Astrocyte of the hippocampus (primary cell): ENCODE data around the gene CDH13.
A peak's percentile ranks its signal among the peaks of the same experiment; 100 is the strongest.

Source experiments
- DNase-seq: peaks from one replicate; pipeline ENCODE4 v3.0.0; 2011; ENCODE audit warnings: low read depth, low spot score

The CDH13 gene

DNA sequence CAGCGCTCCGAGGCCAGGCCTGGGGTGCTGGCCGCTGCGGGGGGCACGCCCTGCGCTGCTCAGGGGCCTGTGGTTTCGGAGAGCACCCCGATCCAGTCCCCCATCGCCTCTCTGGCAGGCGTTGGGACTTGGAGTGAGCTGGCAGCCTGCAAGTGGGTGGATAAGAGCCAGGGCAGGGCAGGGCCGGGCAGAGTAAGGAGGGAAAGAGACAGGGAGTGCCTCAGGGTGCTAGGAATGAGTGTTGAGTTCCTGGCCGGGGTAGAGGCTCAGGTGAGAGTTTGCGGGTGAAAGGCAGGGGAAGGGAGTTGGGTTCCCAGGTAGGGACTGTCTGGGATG, 1.3 kb downstream of the CDH13 start:
- DNase-seq = peak; percentile 49

DNA sequence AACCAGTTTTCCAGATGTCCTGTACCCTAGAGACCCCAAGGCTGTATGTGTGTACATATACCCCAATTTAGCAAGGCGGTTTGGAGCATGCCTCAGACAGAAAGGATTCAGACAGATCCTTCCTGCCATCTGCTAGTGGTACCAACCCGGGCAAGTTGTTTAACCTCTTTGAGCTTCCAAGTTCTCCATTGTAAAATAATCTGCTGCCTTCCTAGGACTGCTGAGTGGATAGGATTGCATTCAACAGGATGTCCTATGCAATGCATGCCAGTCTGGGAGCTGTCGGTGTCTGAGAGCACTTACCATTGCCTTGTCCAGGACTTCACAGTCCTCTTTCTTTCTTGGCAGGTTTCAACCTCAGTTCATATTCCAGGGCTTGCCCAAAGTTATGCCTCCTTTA, 1.9 kb downstream of the CDH13 start:
- no peak for DNase-seq

DNA sequence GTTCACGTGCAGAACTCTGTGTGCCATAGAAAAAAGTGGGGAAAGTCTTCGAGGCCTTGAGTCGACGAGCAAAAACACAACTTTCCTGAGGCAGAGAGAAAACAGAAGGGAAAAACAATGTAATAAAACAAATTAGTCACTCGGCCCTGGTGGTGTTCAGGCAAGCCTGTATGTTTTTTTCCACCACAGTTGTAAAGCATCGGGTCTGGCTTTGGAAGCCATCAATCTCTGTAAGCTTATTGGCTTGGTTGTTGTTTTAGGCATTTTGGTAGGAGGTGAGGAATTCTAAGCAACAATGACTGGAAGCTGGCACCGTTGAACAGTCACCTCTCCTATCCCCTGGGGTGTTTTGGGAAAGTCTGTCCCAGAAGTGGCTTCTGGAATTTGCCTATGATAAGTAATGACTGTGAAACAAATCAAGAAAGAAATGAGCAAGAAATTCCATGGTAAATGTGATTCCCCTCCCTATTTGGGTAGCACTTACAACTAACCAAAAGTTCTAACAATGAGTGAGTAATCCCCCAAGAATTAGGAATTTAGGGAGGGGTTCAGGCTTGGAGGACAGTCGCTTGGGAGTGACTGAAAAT, 2.8 kb downstream of the CDH13 start:
- peak; percentile 85 for DNase-seq

DNA sequence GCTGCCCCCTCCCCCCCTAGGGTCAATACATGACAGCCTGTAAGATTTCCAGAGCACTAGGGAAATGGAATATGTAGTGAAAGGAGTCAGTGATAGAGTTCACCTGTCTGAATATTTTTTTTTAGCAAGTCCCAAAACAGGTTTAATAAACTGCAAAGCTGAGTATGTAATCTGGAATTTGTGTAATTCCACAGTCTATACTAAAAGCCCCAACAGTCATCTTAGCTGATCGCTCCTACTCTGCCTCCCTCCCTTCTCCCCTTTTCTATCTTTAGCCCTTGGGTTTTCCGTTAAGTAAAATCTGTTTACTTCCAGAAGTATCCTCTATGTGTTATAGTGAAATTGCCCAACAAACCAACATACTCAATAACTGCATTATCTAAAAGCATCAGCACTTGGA, 3.5 kb downstream of the CDH13 start:
- peak; percentile 43 for DNase-seq

DNA sequence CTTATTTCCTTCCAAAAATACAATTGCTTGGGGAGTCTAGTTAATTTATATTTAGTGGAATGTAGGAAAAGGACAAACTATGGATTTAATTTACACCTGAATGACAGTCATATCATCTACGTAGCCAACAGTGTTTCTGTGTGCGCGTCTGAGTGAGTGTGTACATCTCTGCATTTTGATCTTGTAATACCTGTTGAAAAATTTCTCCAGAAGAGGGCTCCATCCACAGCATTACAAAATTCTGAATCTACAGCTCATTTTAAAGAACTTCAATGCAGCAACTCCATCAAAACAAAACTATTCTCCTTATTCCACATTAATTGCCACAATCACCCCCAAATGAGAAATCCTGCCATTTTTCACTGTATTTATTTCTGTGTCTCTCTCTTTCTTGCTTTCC, 3.9 kb downstream of the CDH13 start:
- peak; percentile 35 for DNase-seq

DNA sequence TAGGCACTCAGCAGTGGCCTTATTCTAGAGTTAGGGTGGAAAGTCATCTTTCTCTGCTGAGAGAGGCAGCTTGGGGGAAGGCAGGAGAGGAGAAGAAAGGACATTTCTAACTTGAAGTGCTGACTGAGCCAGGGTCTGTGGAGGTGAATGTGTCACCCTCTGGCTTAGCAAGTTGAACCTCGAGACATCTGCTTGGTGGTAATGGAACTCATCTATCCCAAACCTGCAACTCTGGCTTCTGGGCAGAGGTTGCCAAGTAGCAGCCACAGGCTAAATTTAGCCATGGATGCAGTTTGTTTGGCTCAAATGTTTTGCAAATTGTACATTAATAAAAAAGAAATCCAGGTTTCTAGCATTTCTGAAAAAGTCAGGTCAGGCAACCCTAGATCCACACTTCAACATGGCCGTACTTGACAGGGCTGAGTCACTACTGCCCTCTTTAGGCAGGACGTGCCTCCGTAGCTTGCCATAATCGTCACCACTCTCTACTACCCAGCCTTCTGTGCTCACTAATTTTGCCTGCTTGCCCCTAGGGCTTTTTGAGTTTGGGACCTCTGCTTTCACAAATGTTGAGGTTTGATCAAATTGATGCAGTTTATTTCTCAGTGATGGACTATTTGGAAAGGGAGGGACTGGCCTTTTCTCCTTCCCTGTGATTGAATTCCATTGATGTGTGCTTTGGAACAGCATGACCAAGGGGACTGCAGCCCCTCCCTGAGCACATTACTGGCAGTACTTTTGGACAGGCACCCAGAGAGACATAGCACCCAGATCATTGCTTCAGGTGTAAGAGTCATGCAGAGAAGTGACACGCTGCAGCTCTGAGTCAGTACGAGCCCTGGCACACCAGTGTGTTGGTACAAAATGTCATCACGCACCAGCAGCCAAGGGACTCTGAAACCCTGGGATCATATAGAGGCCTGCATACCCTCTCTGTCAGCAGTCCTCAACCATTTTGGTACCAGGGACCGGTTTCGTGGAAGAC, 5.2 kb downstream of the CDH13 start:
- no peak for DNase-seq

DNA sequence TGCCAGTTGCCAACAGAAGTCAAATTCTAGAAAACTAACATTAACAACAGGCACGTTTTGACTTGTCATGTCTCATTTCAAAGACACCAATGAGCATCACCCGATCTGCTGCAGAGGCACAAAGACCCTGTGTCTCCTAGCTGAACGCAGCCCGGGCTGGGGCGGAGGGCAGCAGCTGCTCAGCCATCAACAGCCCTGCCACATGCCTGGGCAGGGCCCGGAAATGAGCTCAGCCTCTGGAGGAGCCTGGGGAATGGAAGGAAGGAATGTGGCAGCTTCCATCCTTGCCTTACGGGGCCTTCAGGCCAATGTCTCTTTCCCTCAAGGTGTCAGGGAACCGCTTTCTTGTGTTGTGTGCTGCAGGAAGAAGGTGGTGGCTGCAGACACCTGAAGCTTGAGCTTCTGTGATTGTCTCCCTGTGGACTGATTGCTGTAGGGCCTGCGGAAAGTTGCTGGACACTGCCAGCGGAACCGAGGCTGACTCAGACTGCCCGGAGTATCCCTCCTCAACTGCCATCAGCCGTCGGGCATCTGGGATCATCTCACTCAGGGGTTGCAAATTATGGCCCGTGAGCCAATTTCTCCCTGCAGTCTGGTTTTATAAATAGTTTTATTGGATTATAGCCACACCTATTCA, 7.3 kb downstream of the CDH13 start:
- DNase-seq = peak; percentile 39

DNA sequence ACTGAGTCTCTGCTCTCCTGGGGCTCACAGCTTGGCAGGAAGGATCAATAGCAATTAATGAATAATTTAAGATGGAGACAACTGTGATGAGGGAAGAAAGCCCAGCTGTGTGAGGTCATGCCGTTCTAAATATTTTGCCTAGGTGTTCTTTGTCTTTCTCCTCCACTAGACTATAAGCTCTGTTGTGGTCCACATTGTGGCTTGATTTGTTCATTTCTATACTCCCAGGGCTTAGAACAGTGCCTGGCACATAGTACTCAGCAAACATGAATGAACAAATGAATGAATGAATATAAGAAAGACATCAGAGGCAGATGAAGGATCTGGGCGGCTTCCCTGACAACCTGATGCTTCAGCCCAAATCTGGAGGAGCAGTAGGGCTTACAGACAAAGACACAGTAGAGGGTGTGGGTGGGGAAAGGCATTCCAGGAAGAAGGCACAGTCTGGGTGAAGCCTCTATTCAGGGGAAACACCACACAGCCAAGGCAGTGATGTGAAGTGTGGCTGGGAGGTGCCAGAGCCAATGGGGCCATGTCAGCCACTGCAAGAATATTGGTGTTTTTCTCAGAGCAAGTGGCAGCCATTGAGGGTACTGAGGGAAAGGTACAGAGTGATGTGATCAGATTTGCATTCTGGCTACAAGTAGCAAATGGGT, 8.3 kb downstream of the CDH13 start:
- DNase-seq = no peak

DNA sequence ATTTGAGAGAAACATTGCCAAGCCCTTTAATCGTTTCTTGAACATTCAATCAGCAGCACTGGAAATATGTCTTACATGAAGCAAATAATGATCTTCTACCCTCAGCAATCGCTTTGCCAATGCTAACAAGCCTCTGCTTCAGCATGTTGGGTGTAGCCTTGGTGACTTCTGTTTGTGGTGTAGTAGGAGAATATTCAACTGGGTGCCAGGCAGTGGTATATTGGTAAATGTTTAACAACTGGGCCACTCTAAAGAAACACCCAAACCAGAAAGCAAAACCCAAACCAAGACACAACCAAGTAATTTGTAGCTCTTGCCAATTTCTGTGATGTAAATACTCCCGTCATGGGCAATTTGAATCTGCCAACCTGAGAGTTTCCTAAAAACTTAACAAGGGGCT, 9.7 kb downstream of the CDH13 start:
- DNase-seq = no peak

DNA sequence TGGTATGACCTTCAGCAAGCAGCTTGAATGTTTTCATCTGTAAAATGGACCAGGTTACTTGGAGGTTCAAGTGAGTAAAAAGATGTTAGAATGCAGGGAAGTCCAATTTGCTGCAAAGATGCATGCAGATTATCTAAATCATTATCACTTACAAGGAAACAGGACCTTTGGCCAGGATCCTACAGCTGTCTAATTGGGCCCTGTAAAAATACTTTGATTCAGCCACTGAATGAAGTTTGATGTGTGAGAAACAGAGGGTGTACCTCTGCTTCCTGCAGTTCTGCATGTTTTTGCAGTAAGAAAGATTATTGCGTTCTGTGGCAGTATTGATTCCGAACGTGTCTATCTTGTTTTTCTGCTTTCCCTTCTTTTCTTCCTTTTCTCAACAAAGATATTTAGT, 10.2 kb downstream of the CDH13 start:
- DNase-seq = no peak

DNA sequence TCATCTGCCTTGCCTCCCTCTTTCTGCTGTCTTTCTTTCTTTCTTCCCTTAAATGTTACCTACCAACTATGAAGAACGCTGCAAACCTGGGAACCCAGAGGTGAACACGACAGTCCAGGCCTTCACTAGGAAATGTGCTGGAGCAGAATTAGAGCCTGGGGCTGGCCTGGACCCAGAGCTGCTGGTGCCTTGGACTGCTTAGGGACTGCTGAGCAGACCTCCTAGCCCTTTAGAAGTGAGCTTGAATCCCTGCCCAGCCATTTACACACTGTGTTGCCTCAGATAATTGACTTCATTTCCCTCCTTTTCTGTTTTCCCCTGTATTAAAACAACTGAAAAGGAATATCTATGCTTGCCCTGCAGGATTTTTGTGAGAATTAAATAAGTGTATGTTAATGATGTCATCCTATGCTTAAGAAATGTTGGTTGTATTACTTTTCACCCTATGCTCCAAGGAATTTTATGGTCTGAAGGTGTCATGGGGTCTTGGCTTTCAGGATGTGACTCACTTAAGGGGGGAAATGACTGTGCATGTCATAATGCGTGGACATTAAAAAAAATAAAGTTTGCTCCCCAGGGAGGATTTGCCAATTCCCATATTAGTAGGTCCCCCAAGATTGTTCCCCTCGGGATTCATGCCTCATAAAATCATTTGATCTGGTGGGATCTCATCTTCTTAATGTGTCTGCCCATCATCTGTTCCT, 11.5 kb downstream of the CDH13 start:
- no peak for DNase-seq

DNA sequence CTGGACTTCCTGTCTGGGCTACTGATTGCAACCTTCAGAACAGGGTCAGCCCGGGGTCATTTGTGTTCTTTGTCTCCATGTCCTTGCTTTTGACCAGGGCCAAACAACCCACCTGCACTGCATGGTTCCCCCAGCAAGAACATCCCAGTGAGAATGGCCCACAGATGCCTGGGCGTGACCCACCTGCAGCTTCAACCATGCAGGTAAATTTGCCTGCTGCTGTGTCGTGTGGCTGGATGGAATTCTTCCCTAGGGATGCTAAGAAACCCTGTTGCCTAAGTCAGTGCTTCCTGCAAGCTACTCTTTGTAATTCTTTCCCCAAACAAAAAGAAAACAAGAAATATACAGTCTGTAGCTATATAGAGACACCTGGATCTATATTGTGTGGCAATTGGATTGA, 12.5 kb downstream of the CDH13 start:
- DNase-seq = no peak

DNA sequence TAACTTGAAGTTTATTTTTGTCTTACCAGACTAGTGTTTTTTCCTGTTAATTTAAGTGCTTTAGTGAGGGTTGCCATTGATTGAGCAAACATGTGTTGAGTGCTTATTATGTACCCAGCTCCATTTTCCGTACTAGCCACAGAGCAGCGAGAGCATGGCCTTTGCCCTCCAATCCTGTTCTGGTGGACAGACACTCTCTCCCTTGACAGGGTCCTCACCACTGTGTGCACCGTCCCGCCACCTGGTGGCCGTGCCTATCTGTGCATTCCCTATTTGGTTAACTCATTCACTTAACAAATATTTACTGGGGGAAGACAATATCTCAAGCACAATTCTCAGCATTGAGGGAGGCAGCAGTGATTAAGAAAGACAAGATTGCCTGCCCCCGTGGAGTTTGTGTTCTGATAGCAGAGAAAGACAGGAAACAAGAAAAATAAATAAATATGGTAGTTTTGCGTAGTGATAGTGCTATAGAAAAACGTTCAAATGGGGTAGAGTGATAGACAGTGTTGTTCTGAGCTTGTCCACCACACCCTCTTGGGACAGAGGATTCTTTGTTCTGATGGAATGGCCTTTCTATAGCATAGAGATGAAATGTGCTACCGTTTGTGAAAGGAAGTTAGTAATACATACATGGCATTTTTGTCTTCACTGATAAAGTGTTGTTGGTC, 13.0 kb downstream of the CDH13 start:
- DNase-seq = peak; percentile 67

DNA sequence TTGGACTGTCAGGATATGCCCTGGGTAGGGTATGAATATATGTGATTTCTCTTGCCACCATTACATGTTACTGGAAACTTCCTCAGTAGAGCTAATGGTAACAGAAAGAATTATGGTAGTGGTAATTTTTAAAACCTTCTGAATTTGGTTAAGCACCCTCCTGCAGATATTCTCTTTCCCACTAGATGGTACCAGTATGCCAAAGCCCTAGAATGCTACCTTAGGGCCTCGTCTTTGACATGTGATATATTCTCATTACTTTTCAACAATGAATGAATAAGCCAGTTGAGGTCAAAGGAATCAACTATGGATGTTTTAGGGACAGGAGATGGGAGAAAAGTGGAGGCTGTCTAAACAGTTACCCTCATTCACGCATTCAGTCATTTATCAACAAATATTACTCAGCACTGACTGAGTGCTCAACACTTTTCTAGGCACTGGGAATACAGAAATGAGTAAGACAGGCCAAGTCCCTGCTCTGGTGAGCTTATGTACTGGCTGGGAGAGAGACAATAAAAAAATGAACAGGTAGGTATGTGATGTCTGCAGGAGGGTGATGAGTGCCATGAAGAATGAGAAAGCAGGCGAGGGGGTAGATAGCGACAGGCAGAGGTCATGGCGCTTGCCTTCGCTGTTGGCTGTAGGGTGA, 14.7 kb downstream of the CDH13 start:
- DNase-seq = peak; percentile 45

DNA sequence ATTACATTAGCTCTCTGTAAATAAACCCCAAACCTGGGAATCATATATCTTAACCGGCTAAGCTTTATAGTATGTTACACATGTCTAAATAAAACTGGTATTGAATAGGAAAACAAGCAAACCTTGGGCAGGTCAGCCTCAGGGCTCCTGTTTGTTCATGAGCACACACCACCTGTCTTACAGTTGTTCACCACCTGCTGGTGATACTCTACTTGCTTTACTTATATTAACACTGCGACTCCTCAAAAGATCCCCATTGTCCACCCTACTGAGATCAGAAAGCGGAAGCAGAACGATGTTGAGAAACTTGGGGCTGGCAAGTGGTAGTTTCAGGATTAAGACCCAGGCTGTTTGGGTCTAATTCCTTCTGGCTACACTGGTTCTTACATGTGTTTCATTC, 16.4 kb downstream of the CDH13 start:
- DNase-seq = no peak

DNA sequence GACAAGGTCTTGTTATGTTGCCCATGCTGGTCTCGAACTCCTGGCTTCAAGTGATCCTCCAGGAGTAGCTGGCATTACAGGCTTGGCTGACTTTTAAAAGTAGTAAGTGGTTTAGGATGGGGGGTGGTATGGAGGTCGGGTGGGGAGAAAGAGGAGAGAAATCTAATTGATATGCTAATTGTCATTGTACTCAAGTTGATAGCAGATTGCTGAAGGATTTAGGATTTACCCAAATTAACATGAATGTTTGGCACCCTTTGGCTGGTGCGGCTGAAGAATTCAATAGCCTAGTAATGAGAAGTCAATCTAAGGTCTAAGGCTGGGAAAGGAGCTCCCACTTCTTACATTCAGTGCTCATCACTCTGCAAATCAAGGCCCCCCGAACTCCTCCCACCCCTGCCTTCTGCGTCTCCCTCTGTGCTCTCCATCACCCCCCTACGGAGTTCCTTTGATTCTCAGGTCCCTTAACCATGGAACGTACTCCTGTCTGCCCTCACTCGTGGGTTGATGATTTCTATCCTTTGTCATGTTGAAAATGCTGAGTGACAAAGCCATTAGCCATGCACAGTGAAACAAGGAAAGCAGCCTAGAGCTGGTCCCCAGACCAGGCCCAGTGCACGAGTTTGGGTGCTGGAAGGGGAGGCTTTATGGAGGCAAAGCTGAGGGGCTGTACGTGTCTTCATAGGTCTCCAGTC, 17.3 kb downstream of the CDH13 start:
- DNase-seq = peak; percentile 28

DNA sequence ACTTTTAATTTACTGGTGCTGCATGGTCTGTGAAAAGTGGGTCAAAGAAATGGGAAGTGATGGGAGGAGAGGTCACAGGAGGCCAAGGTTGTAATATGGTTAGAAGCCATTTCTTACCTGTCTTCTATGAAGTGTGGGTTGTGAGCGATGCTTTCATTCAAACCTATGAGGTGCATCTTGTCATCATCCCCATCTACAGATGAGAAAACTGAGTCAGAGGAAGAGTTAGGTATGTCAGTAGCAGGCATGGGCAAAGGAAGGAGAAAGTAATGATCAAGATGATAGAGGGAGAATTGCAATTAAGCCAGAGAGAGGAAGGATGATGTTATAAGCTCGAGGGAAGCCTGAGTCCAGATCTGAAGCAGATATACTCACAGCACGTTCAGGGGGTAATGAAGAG, 19.7 kb downstream of the CDH13 start:
- DNase-seq = no peak

DNA sequence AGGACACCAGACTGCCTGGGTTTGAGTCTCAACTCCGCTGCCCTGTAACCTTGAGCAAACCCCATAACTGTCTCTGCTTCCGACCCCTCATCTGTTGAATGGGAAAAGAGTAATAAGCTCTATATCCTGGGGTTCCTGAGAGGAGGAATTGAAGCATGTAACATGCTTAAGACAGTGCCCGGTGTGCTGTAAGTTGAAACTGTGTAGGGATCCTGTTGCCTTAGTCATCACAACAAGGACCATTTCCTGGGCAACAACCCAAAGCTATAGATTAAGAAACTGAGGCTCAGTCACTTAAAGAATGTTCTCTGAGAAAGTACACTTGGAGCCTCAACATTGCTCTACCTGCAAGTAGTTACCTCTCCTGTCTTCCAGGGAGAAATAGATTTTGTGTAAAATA, 23.0 kb downstream of the CDH13 start:
- DNase-seq = no peak

DNA sequence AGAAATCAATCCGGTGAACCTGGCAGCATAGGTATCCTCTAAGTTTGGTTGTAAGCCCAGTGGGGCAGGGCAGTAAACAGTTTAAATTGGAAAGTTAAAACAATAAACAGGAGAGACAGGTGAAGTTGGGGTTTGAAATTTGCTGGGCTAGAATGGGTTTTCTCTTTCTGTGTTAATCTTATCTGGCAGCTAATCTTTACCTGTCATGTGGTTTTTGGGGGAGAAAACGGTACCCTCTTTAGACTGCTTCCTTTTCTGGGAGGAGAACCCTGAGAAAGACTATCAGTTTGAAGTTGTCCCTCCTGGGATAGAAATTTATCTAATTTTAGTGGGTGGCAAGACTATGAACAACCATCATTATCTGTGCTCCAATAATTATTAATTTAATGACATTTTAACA, 24.0 kb downstream of the CDH13 start:
- no peak for DNase-seq
